Activated T-cell treated with anti-CD3 and anti-CD28 coated beads, Interleukin-2, amount 50 U/mL, for 24 hours (primary cell): ENCODE results near the gene CSE1L.
A peak's percentile ranks its signal among the peaks of the same experiment; 100 is the strongest.
"Not testable (repeated sequence)": the region's sequence is repeated elsewhere in the genome, so short reads cannot be mapped to it uniquely, and the experiment has no call there.

ENCODE experiments used
- DNase-seq: peaks from one replicate; pipeline ENCODE4 v3.0.0-alpha.2; 2020
- H3K27ac Mint-ChIP-seq: 2 replicates; pipeline ENCODE4 v1.8.0; 2020; ENCODE audit warnings: mild to moderate bottlenecking, mixed read lengths
- H3K27me3 Mint-ChIP-seq: 2 replicates; pipeline ENCODE4 v1.8.0; 2020; ENCODE audit warnings: mixed read lengths
- H3K36me3 Mint-ChIP-seq: 2 replicates; pipeline ENCODE4 v1.8.0; 2020; ENCODE audit warnings: low read depth, mixed read lengths
- H3K4me1 Mint-ChIP-seq: 2 replicates; pipeline ENCODE4 v1.8.0; 2020; ENCODE audit warnings: low read depth, mixed read lengths
- H3K4me3 Mint-ChIP-seq: 2 replicates; pipeline ENCODE4 v1.8.0; 2020; ENCODE audit warnings: mild to moderate bottlenecking, moderate library complexity, mixed read lengths
- H3K9me3 Mint-ChIP-seq: 2 replicates; pipeline ENCODE4 v1.8.0; 2020; ENCODE audit warnings: mixed read lengths

The CSE1L gene, protein sequence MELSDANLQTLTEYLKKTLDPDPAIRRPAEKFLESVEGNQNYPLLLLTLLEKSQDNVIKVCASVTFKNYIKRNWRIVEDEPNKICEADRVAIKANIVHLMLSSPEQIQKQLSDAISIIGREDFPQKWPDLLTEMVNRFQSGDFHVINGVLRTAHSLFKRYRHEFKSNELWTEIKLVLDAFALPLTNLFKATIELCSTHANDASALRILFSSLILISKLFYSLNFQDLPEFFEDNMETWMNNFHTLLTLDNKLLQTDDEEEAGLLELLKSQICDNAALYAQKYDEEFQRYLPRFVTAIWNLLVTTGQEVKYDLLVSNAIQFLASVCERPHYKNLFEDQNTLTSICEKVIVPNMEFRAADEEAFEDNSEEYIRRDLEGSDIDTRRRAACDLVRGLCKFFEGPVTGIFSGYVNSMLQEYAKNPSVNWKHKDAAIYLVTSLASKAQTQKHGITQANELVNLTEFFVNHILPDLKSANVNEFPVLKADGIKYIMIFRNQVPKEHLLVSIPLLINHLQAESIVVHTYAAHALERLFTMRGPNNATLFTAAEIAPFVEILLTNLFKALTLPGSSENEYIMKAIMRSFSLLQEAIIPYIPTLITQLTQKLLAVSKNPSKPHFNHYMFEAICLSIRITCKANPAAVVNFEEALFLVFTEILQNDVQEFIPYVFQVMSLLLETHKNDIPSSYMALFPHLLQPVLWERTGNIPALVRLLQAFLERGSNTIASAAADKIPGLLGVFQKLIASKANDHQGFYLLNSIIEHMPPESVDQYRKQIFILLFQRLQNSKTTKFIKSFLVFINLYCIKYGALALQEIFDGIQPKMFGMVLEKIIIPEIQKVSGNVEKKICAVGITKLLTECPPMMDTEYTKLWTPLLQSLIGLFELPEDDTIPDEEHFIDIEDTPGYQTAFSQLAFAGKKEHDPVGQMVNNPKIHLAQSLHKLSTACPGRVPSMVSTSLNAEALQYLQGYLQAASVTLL

DNA sequence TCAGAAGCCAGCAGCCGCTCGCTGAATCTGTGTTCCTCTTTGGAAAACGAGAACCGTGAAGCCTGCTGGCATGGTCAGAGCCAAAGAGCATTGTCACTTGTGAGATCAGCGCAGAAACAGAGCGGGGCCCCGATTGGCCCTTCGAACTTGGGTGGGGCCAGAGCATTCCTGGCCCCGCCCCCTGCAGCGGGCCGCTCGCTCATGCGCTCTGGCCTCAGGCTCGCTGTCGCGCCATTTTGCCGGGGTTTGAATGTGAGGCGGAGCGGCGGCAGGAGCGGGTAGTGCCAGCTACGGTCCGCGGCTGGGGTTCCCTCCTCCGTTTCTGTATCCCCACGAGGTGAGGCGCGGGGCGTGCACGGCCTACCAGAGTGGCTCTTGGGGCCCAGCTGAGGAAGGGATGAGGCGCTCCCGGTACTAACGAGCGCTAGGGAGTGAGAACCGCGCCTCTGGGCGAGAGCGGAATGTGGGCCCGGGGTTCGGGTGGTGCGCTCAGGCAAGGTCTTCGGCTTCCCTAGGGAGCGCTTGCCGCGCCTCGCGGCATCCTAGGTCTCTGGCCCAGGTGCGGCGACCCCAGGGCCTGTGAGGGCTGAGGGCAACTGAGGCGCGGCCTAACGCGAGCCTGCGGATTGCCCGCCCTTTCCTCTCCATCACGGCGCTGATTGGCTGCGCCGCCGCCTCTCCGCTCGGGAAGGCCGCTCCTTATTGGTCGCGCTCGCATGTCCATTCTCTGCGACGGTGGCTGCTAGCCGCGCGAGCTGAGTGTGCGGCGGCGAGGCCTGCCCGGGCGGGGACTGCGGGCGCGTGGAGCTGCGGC is at the start of gene CSE1L:
Gene CSE1L, plus strand, starts transcription at position 226 of the 814 bp plus-strand sequence. CDS start 12,152 bp downstream, outside the sequence.
- Mint-ChIP-seq H3K4me1 (peaks cover 39% of the 10 kb centered on the region), H3K27me3 (no peaks in the 10 kb centered on the region), H3K4me3 (peak within 1 kb of the TSS; percentile 99), H3K9me3 (no peaks in the 10 kb centered on the region), H3K36me3 (peaks cover 48% of the 10 kb centered on the region), H3K27ac (peak within 1 kb of the TSS; percentile 100)
- peak; percentile 98 for DNase-seq

GRCh38 chr20:48999890-49000870 is 45.9 kb upstream of the CSE1L start:
- Mint-ChIP-seq H3K36me3 (peaks cover 79% of the 10 kb centered on the region), H3K9me3 (no peaks in the 10 kb centered on the region), H3K4me1 (no peaks in the 10 kb centered on the region), H3K27ac (peak overlapping the region; percentile 22), H3K27me3 (no peaks in the 10 kb centered on the region), H3K4me3 (no peak overlapping the region)
- no peak for DNase-seq

GRCh38 chr20:49001741-49002140 is 44.4 kb upstream of the CSE1L start:
- Mint-ChIP-seq H3K27me3 (no peaks in the 10 kb centered on the region), H3K4me1 (no peaks in the 10 kb centered on the region), H3K4me3 (no peak overlapping the region), H3K9me3 (no peaks in the 10 kb centered on the region), H3K27ac (no peak overlapping the region), H3K36me3 (peaks cover 76% of the 10 kb centered on the region)
- DNase-seq: no peak

GRCh38 chr20:49006446-49006980 is 39.6 kb upstream of the CSE1L start:
- peaks cover 75% of the 10 kb centered on the region for H3K36me3 Mint-ChIP-seq
- no peak for DNase-seq
- no peak overlapping the region for H3K27ac Mint-ChIP-seq
- H3K4me1 Mint-ChIP-seq: no peaks in the 10 kb centered on the region
- no peaks in the 10 kb centered on the region for H3K9me3 Mint-ChIP-seq
- H3K27me3 Mint-ChIP-seq: no peaks in the 10 kb centered on the region
- no peak overlapping the region for H3K4me3 Mint-ChIP-seq

DNA sequence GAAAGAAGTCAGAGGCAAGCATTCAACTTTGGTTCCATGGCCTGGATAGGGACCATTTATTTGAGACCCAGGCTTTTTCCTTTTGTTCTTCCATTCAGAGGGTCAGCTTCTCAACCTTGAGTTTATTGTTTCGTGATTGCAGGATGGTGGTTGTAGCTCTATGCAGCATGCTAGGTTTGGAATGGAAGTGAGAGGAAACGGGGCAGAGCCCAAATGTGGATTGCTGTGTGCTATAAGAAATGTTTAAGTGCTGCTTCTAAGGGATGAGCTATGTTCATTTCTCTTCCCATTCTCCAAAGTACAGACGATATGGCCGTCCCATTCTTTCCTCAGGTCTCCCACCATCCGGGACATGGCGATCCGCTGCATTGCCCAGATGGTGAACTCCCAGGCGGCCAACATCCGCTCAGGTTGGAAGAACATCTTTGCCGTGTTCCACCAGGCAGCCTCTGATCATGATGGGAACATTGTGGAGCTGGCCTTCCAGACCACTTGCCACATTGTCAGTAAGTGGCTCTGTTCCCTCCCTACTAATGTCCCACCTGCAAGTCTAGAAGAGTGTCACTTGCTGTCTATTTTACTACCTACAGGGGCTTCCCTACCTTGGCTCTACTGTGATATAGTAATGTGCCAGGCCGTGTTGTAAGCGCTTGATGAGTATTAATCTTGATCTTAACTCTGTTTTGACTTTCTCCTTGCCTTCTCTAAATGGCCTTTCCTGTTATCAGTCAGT is 36.0 kb upstream of the CSE1L start:
- Mint-ChIP-seq H3K4me1 (no peaks in the 10 kb centered on the region), H3K36me3 (peaks cover 90% of the 10 kb centered on the region), H3K27ac (no peak overlapping the region), H3K9me3 (no peaks in the 10 kb centered on the region), H3K27me3 (no peaks in the 10 kb centered on the region), H3K4me3 (no peak overlapping the region)
- no peak for DNase-seq

DNA sequence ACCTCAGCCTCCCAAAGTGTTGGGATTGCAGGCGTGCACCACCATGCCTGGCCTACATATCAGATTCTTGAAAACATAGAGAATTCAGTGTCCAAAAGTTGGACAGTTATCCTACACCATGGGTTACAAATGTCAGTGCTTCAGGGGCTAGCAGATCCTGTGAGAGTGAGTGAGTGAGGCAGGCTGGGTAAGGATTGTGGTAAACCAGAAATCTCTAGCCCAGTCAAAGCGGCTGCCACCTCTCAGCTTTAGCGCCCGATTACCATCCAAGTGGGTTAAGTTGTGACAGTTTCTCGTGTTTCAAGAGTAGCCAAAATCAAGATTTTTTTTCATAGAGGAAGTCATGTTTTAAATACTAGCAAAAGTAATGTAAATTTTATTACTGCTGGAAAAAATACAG is 21.9 kb upstream of the CSE1L start:
- no peak overlapping the region for H3K4me3 Mint-ChIP-seq
- DNase-seq: no peak
- H3K27ac Mint-ChIP-seq: no peak overlapping the region
- no peaks in the 10 kb centered on the region for H3K9me3 Mint-ChIP-seq
- H3K36me3 Mint-ChIP-seq: peaks cover 80% of the 10 kb centered on the region
- no peaks in the 10 kb centered on the region for H3K27me3 Mint-ChIP-seq
- no peaks in the 10 kb centered on the region for H3K4me1 Mint-ChIP-seq

- H3K9me3 Mint-ChIP-seq, H3K4me3 Mint-ChIP-seq, H3K27ac Mint-ChIP-seq, DNase-seq, H3K4me1 Mint-ChIP-seq, H3K27me3 Mint-ChIP-seq: not testable (repeated sequence)
- peaks cover 75% of the 10 kb centered on the region for H3K36me3 Mint-ChIP-seq
Measured at GRCh38 chr20:49028177-49028576, 17.9 kb upstream of the CSE1L start.

DNA sequence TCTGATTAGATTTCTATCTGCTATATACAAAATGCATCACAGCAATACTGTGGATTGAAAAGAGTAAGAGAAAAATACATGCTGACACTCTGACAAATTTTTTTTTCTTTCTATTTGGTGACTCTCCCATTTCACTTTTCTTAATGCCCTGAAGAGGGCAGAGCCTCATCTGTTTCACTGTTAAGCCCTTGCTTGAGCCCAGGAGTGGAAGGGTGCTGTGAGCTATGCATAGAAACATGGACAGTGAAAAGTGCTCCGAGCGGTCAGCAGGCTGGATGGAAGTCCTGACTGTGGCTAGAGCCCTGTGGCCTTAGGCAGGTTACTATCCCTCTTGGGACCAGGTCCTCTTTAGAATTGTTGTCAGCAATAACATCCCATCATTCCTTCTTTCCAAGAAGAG is 17.4 kb upstream of the CSE1L start:
- H3K27me3 Mint-ChIP-seq: no peaks in the 10 kb centered on the region
- H3K4me3 Mint-ChIP-seq: no peak overlapping the region
- no peak overlapping the region for H3K27ac Mint-ChIP-seq
- H3K36me3 Mint-ChIP-seq: peaks cover 78% of the 10 kb centered on the region
- H3K9me3 Mint-ChIP-seq: no peaks in the 10 kb centered on the region
- H3K4me1 Mint-ChIP-seq: no peaks in the 10 kb centered on the region
- DNase-seq: no peak

DNA sequence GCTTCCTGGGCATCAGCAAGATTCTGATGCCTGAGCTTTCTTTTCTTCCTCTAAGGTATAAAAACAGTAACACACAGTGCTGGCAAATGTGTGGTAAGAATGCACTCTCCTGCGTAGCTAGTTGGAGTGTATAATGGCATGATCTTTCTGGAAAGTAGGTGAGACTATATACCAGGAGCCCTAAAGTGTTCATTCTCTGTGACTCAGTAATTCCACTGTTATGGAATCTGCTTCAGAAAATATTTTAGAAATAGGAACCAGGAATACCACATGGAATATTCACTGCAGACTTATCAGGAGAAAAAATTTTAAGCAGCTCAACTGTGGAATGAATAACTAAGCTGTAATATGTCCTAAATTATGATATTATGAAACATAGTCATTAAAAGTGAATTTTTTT is 16.9 kb upstream of the CSE1L start:
- Mint-ChIP-seq H3K4me1 (no peaks in the 10 kb centered on the region), H3K27me3 (no peaks in the 10 kb centered on the region), H3K4me3 (no peak overlapping the region), H3K36me3 (peaks cover 78% of the 10 kb centered on the region), H3K9me3 (no peaks in the 10 kb centered on the region), H3K27ac (no peak overlapping the region)
- no peak for DNase-seq

DNA sequence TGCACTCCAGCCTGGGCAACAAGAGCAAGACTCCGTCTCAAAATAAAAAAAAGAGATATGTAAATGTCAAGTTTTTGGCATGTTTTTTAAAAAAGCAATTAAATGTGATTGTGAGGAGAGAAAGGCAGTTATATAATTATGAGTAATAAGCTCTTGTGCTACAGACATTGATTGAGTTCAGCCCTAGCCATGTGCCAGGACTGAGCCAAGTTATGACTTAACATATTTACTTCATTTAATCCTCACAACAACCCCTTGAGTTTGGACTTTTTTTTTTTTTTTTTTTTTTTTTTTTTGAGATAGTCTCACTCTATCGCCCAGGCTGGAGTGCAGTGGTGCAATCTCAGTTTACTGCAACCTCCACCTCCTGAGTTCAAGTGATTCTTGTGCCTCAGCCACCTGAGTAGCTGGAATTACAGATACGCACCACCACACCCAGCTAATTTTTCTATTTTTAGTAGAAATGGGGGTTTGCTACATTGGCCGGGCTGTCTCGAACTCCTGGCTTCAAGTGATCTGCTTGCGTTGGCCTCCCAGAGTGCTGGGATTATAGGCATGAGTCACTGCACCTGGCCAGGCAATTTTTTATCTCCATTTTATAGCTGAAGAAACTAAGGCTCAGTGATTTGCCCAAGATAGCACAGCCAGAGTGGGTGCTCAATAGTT is 15.0 kb upstream of the CSE1L start:
- Mint-ChIP-seq H3K36me3 (peaks cover 79% of the 10 kb centered on the region), H3K27me3 (no peaks in the 10 kb centered on the region), H3K27ac (no peak overlapping the region), H3K4me3 (no peak overlapping the region), H3K4me1 (no peaks in the 10 kb centered on the region), H3K9me3 (no peaks in the 10 kb centered on the region)
- DNase-seq: no peak

DNA sequence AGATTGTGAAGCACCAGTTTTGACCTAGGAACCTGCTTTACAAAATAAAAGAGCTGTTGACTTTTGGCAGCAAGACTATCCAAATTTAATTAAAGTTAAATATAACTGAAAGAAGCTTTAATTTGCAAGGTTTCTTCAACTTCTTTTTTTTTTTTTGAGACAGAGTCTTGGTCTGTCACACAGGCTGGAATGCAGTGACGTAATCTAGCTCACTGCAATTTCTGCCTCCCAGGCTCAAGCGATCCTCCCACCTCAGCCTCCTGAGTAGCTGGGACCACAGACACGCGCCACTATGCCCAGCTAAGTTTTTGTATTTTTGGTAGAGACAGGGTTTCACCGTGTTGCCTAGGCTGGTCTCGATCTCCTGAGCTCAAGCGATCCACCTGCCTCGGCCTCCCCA is 13.7 kb upstream of the CSE1L start:
- no peaks in the 10 kb centered on the region for H3K9me3 Mint-ChIP-seq
- peaks cover 71% of the 10 kb centered on the region for H3K36me3 Mint-ChIP-seq
- no peaks in the 10 kb centered on the region for H3K27me3 Mint-ChIP-seq
- H3K4me3 Mint-ChIP-seq: no peak overlapping the region
- H3K4me1 Mint-ChIP-seq: peaks cover 5% of the 10 kb centered on the region
- no peak for DNase-seq
- no peak overlapping the region for H3K27ac Mint-ChIP-seq

DNA sequence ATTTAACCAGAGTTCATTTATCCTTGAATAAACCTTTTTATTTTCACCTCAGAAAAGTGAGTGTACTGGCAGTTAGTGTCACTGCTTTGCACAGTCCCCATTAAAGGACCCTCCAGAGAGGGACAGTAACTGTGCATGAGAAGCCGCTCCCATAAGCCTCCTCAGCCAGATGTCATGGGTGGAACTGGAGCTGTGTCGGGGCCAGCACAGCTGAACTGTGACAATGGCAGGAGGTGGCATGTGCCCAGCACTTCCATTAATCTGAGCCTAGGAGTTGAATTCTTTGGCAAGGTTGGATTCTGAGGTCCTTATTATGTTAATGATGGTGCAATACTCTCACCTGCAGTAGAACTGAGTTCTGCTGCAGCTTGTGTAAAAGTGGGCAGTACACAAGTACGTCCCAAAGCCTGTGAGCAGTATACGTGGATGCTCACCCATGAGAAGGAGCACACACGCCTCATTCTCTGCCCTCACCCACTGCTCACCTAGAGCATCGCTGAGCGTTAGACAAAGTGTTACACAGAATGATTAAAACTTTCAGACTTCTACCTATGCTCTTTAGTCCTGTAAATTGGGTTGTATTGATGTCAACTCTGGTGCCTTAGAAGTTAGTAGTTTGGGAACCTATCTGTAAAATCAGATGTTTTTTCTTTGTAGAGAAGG is 11.9 kb upstream of the CSE1L start:
- Mint-ChIP-seq H3K27me3 (no peaks in the 10 kb centered on the region), H3K4me1 (peaks cover 18% of the 10 kb centered on the region), H3K36me3 (peaks cover 55% of the 10 kb centered on the region), H3K27ac (no peak overlapping the region), H3K9me3 (no peaks in the 10 kb centered on the region), H3K4me3 (no peak overlapping the region)
- no peak for DNase-seq
